Vagina (tissue), 2 donors: Measurements from ENCODE around the gene ELAC2. TPM values are rescaled to one million over a fixed set of nuclear protein-coding genes. Genes with fewer than 3 reads are reported as not detected.

Experiments used
- DNase-seq, 2 donors: peaks; one replicate each; pipeline ENCODE4 v3.0.0-alpha.2; 2017; ENCODE audit errors: extremely low spot score in 2 of 2
- H3K27ac ChIP-seq: fragments of 200-600 bp; sonication (generic); one replicate; pipeline ENCODE4 v1.5.1; 2019
- H3K27me3 ChIP-seq: fragments of 200-600 bp; sonication (generic); one replicate; pipeline ENCODE4 v1.5.1; 2019
- H3K36me3 ChIP-seq, 2 donors: fragments of 200-600 bp; sonication (generic); one replicate each; pipeline ENCODE4 v1.5.1; 2017 to 2019
- H3K4me1 ChIP-seq: fragments of 200-600 bp; sonication (generic); one replicate; pipeline ENCODE4 v1.5.1; 2019
- H3K4me3 ChIP-seq, 2 donors: fragments of 200-600 bp; sonication (generic); 1 replicate in 1 of 2; 2 replicates in 1 of 2; pipeline ENCODE4 v1.5.1; 2016 to 2019
- H3K9me3 ChIP-seq: fragments of 200-600 bp; sonication (generic); one replicate; pipeline ENCODE4 v1.5.1; 2019
- POLR2A ChIP-seq, 2 donors: fragments of 450-650 bp; IDR thresholded peaks; one replicate each; pipeline ENCODE4 v1.6.1; 2017; ENCODE audit warnings: antibody characterized with exemption in 2 of 2, mild to moderate bottlenecking in 2 of 2, moderate library complexity in 2 of 2
- POLR2AphosphoS5 ChIP-seq, 2 donors: sonication (generic); formaldehyde crosslinking; IDR thresholded peaks; one replicate each; pipeline ENCODE4 v1.9.0; 2017; ENCODE audit warnings: antibody characterized with exemption in 2 of 2, mild to moderate bottlenecking in 2 of 2, low read depth in 1 of 2; ENCODE audit not compliant: insufficient read depth in 1 of 2
- intact Hi-C: fragments of 100-400 bp; cut with DNase I; formaldehyde crosslinking; loops from one replicate; pipeline ENCODE4 v1.15.1; 2023
- total RNA-seq: library from RNA; depleted of rRNA; stranded (reverse); fragments of >200 nt; gene quantifications from one replicate; pipeline ENCODE4 v1.2.3, GENCODE V29; 2016
- TF ChIP-seq, protein P1 (sequence below), 3 experiments: fragments of 450-650 bp in 2 of 3; fragments of 200-600 bp in 1 of 3; sonication (generic) in 1 of 3; IDR thresholded peaks; one replicate each; pipeline ENCODE4 v1.5.1; 2017 to 2019; ENCODE audit warnings: antibody characterized with exemption in 3 of 3, mild to moderate bottlenecking in 2 of 3, moderate library complexity in 2 of 3

ELAC2 gene
- total RNA-seq, 1 donor from 2014 or later, result 134 TPM

DNA sequence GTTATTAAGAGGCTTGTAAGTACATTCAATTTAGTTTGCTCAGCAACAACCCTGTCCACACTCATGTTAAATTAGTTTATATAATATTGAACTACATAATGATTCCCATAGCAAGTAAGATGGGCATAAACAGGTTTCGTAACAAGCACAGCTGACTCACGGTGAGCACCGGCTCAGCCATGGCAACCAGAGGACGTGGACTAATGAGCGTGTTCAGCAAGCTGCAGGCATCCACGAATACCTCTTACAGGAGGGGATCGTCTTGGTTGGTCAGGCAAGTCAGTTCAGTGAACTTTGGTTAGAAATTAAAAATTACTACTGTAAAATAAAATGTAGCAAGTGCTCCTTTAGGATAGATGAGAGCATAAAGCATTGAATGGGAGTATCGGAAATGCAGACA lies 58.4 kb downstream of the ELAC2 start:
- no peak for DNase-seq
- no peak for TF ChIP-seq POLR2A (IDR thresholded peaks at IDR 0.05)
- TF ChIP-seq, protein P1, sequence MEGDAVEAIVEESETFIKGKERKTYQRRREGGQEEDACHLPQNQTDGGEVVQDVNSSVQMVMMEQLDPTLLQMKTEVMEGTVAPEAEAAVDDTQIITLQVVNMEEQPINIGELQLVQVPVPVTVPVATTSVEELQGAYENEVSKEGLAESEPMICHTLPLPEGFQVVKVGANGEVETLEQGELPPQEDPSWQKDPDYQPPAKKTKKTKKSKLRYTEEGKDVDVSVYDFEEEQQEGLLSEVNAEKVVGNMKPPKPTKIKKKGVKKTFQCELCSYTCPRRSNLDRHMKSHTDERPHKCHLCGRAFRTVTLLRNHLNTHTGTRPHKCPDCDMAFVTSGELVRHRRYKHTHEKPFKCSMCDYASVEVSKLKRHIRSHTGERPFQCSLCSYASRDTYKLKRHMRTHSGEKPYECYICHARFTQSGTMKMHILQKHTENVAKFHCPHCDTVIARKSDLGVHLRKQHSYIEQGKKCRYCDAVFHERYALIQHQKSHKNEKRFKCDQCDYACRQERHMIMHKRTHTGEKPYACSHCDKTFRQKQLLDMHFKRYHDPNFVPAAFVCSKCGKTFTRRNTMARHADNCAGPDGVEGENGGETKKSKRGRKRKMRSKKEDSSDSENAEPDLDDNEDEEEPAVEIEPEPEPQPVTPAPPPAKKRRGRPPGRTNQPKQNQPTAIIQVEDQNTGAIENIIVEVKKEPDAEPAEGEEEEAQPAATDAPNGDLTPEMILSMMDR (IDR thresholded peaks at IDR 0.05), result no peak
- TF ChIP-seq POLR2AphosphoS5 (IDR thresholded peaks at IDR 0.05; ENCODE audit: insufficient read depth in 1 of 2, low read depth in 1 of 2), result no peak
- Histone ChIP-seq H3K27me3 (no peaks in the 10 kb centered on the region), H3K4me1 (no peaks in the 10 kb centered on the region), H3K9me3 (no peaks in the 10 kb centered on the region), H3K27ac (no peak overlapping the region), H3K4me3 (no peak overlapping the region), H3K36me3 (peaks cover 0 to 7% of the 10 kb centered on the region in 2 donors)
- intact Hi-C loops, result no loop called here

DNA sequence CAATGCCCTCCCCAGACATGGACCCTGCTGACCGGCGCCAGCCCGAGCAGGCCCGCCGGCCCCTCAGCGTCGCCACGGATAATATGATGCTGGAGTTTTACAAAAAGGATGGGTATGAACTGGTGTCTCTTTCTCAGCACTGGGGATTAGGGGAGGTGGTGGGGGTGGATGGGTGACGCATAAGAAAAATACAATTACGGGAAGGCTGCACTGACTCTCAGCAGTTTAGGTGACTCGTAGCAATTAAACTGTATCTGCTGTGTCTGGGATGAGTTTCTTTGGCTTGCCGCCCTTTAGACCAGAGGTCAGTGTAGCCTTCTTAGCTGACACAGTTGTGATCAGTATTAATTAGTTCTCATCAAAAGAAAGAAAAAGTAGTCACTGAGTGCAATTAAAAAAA lies 59.0 kb downstream of the ELAC2 start:
- Histone ChIP-seq H3K4me3 (no peak overlapping the region), H3K4me1 (no peaks in the 10 kb centered on the region), H3K36me3 (peaks cover 0 to 7% of the 10 kb centered on the region in 2 donors), H3K27ac (no peak overlapping the region), H3K9me3 (no peaks in the 10 kb centered on the region), H3K27me3 (no peaks in the 10 kb centered on the region)
- no peak for DNase-seq
- TF ChIP-seq, protein P1 (IDR thresholded peaks at IDR 0.05), result no peak
- TF ChIP-seq POLR2A (IDR thresholded peaks at IDR 0.05) (no peak), POLR2AphosphoS5 (IDR thresholded peaks at IDR 0.05; ENCODE audit: insufficient read depth in 1 of 2, low read depth in 1 of 2) (no peak)
- intact Hi-C loops, result no loop called here

DNA sequence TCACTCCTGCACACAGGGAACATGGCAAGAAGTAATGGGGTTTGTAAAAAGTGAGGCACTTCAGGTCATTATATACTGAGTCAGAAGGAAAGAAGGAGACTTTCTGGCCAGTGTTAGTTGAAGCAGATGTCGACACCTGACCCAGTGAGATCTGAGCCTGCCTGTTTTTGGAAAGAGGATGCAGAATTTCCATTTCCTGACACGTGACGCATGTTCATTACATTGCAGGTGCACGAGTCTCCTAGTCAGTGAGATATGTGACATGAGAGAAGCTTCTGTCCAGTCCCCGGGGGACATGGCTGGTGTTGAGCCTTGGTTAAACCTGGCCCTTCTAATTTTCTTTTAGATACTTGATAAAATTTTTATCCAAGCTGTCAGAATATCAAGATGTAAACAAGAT lies 62.3 kb downstream of the ELAC2 start:
- TF ChIP-seq, protein P1 (IDR thresholded peaks at IDR 0.05), result no peak
- no peak for TF ChIP-seq POLR2AphosphoS5 (IDR thresholded peaks at IDR 0.05; ENCODE audit: insufficient read depth in 1 of 2, low read depth in 1 of 2)
- TF ChIP-seq POLR2A (IDR thresholded peaks at IDR 0.05), result no peak
- Histone ChIP-seq H3K27me3 (no peaks in the 10 kb centered on the region), H3K4me1 (no peaks in the 10 kb centered on the region), H3K36me3 (peaks cover 0 to 7% of the 10 kb centered on the region in 2 donors), H3K9me3 (no peaks in the 10 kb centered on the region), H3K4me3 (no peak overlapping the region), H3K27ac (no peak overlapping the region)
- intact Hi-C loops, result no loop called here
- no peak for DNase-seq

DNA sequence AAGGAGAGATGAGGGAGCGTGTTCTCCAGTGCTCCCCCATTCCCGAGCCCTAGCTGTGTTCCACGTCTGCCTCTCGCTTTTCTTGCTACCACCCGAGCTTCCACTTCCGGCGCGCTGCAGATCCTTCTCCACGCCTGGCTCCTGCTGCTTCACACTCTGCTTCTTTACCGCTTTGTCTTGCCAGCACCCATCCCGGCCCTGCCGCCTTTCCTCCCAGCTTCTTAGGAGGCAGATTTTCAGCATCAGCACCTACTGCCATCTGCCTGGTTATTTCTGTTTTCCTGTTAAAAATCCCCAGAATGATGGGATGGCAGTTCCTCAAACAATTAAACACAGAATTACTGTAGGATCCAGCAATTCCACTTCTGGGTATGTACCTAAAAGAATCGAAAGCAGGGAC lies 64.7 kb downstream of the ELAC2 start:
- peaks cover 0 to 7% of the 10 kb centered on the region in 2 donors for H3K36me3 ChIP-seq
- intact Hi-C loops, result no loop called here
- no peak for TF ChIP-seq POLR2A (IDR thresholded peaks at IDR 0.05)
- TF ChIP-seq, protein P1 (IDR thresholded peaks at IDR 0.05), result no peak
- no peak for TF ChIP-seq POLR2AphosphoS5 (IDR thresholded peaks at IDR 0.05; ENCODE audit: insufficient read depth in 1 of 2, low read depth in 1 of 2)

GRCh38 chr17:12952012-12952411 lies 65.8 kb downstream of the ELAC2 start:
- TF ChIP-seq, protein P1 (IDR thresholded peaks at IDR 0.05), result no peak
- Histone ChIP-seq H3K4me1 (no peaks in the 10 kb centered on the region), H3K4me3 (no peak overlapping the region), H3K27ac (no peak overlapping the region), H3K9me3 (no peaks in the 10 kb centered on the region), H3K36me3 (peaks cover 0 to 2% of the 10 kb centered on the region in 2 donors), H3K27me3 (no peaks in the 10 kb centered on the region)
- DNase-seq, result no peak
- intact Hi-C loops, result no loop called here

More for the DNA sequence above, 64.7 kb downstream of the ELAC2 start:
- Histone ChIP-seq H3K27me3 (no peaks in the 10 kb centered on the region), H3K4me1 (no peaks in the 10 kb centered on the region), H3K4me3 (no peak overlapping the region), H3K9me3 (no peaks in the 10 kb centered on the region), H3K27ac (no peak overlapping the region)
- DNase-seq, result no peak
